ENCODE measurements around the gene SORCS3. TPM values are rescaled to one million over a fixed set of nuclear protein-coding genes. Genes with fewer than 3 reads are reported as not detected.

SORCS3 gene
- total RNA-seq, 2 experiments from 2014 or later = not detected

DNA sequence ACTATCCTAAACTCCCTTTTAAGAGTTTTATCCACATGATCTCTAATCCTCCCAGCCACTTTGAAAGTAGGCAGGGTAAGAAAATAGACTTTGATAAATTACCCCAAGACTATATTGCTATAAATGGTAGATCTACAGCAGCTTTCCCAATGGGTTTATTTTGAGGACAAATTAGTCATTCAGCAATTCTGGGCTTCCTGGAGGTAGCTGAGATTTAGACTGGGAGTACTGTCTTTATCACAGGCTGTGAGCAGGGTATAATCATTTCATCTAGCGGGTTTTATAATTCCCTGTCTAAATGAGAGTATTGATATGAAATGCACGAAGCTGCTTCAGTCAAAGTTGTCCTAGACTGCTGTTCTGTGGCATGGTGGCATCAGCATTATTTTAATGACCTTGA, 279.4 kb downstream of the SORCS3 start:
- H3K4me1 Mint-ChIP-seq (ENCODE audit: low read depth) = no peaks in the 10 kb centered on the region
- DNase-seq = no peak
- H3K27me3 Mint-ChIP-seq (ENCODE audit: low read depth) = no peaks in the 10 kb centered on the region
- no peak overlapping the region for H3K4me3 Mint-ChIP-seq
- H3K27ac Mint-ChIP-seq = no peak overlapping the region
- CTCF ChIA-PET = no interaction called here
- ATAC-seq = no peak
- no peaks in the 10 kb centered on the region for H3K9me3 Mint-ChIP-seq (ENCODE audit: insufficient read depth)
- POLR2A ChIA-PET = no interaction called here
- H3K36me3 Mint-ChIP-seq (ENCODE audit: low read depth) = no peaks in the 10 kb centered on the region

DNA sequence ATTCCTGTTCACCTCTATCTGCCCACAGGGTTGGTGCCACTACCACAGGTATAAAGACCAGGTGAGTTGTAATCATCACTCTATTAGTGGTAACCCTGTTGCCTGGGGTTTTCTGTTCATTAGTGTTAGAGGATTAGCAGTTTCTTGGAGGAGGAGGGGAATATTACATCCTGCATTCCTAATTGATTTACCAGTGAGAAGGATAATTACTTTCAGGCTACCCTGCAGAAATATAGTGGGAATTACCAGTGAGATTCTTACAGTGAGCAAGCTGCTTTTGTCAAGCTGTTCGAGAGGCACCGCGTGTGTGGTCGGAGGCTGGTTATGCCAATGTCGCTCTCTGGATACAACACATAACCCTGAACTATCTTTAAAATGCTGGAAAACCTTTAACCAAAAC, 280.7 kb downstream of the SORCS3 start:
- no peaks in the 10 kb centered on the region for H3K9me3 Mint-ChIP-seq (ENCODE audit: insufficient read depth)
- DNase-seq (no peak), ATAC-seq (no peak)
- H3K27ac Mint-ChIP-seq = no peak overlapping the region
- POLR2A ChIA-PET = no interaction called here
- H3K4me1 Mint-ChIP-seq (ENCODE audit: low read depth) = no peaks in the 10 kb centered on the region
- no peaks in the 10 kb centered on the region for H3K36me3 Mint-ChIP-seq (ENCODE audit: low read depth)
- H3K27me3 Mint-ChIP-seq (ENCODE audit: low read depth) = no peaks in the 10 kb centered on the region
- H3K4me3 Mint-ChIP-seq = no peak overlapping the region
- CTCF ChIA-PET = interaction anchor here (0.7 kb wide), 1 partner anchor 90 kb away, joined by 3 read pairs; no protein-coding TSS in a partner anchor

DNA sequence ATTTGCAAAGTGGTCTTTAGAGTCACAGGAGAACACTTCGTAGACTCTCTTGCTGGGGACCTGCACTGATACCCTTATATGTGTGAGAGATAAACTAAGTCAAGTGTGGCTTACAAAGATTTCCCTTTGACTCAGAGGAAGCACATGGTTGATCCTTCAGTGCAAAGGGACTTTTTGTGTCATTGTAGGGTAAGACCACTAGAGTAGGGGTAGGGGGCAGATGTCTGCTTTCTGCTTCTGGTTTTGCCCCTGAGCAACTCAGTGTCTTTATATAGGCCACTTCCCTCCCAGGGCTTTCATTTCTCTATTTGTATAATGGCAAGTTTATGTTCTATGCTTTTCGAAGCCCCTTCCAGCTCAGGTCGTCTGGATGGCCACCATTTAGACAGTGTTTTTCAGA, 281.7 kb downstream of the SORCS3 start:
- Mint-ChIP-seq H3K4me1 (ENCODE audit: low read depth) (no peaks in the 10 kb centered on the region), H3K27me3 (ENCODE audit: low read depth) (no peaks in the 10 kb centered on the region), H3K4me3 (no peak overlapping the region), H3K9me3 (ENCODE audit: insufficient read depth) (no peaks in the 10 kb centered on the region), H3K27ac (no peak overlapping the region), H3K36me3 (ENCODE audit: low read depth) (no peaks in the 10 kb centered on the region)
- POLR2A ChIA-PET = no interaction called here
- no peak for ATAC-seq
- CTCF ChIA-PET = no interaction called here
- no peak for DNase-seq

DNA sequence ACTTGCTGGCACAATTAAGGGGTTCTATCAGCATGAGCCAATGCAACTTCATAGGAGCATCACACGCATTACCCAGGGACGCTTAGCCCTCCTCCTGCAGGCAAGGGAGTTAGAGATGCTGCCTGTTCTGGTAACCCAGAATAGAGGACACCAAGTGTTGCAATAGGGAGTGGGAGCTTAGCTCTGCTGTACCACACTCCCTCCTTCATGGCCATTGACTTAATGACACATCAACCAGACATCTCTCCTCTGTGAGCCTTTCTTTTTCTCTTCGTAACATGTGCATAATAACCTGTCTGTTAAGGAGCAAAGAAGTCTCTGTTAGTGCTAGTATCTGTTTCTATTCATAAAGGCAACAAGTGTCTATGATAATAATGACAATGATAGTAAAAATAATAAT, 282.4 kb downstream of the SORCS3 start:
- POLR2A ChIA-PET = no interaction called here
- Mint-ChIP-seq H3K9me3 (ENCODE audit: insufficient read depth) (no peaks in the 10 kb centered on the region), H3K27ac (no peak overlapping the region), H3K4me1 (ENCODE audit: low read depth) (no peaks in the 10 kb centered on the region), H3K36me3 (ENCODE audit: low read depth) (no peaks in the 10 kb centered on the region), H3K27me3 (ENCODE audit: low read depth) (no peaks in the 10 kb centered on the region), H3K4me3 (no peak overlapping the region)
- CTCF ChIA-PET = no interaction called here
- ATAC-seq (no peak), DNase-seq (no peak)

DNA sequence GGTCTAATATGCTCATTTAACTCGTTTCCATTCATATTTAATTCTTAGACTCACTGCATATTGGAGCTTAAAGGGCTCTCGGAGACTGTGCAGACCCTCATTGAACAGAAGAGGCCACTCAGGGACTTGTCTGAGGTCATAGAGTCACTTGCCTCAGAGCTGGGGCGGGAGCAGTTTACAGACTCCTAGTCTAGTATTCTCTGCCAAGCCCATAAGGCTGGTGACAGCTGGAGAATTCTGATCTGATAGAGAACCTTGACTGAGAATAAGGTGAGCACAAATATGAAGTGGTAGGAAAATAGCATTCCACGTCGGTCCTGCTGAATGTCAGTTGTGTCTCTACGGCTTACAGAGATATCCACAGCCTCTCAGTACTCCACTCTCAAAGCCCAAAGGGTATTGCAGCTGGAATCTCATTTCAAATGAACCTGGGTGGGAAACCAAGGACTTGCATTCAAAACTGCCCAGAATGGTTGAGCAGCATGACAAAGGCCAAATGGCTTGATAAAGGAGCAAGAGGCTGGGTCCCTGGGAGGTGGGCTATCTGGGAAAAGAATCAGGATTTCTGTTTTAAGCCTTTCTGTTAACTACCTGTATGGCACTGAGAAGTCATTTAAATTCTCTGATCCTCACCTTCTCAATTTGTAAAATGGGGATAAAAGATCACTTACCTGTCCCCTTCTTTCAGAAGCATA, 283.2 kb downstream of the SORCS3 start:
- H3K27me3 Mint-ChIP-seq (ENCODE audit: low read depth) = no peaks in the 10 kb centered on the region
- ATAC-seq (no peak), DNase-seq (no peak)
- H3K4me1 Mint-ChIP-seq (ENCODE audit: low read depth) = no peaks in the 10 kb centered on the region
- H3K36me3 Mint-ChIP-seq (ENCODE audit: low read depth) = no peaks in the 10 kb centered on the region
- H3K4me3 Mint-ChIP-seq = no peak overlapping the region
- H3K27ac Mint-ChIP-seq = no peak overlapping the region
- ChIA-PET POLR2A (no interaction called here), CTCF (no interaction called here)
- H3K9me3 Mint-ChIP-seq (ENCODE audit: insufficient read depth) = no peaks in the 10 kb centered on the region

DNA sequence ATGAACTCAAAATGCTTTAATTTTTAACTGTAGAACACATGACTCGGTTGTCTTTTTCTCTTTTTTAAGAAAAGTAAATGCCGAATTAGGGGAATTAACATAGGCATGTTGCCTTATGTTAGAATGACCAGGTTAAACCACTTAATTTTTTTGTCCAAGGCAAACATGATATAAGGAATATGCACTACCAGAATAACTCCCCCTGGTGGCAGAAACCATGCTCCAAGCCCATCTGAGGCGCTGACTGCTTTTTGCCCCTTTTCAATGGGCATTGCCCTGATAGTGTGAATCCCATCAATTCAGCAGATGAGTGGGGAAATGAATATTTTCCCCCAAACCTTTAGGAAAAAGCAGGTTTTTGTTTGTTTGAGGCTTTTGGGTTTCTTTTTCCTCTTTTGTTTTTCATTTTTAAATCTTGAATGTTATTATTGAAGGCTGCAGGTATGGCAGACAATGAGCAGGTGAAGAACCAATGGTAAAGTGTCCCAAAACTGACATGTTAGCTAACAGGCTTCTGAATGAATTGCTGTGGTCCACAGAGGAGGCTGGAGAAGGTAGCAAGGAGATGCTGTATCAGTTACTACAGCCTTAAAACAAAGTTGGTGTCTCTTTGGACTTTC, 284.3 kb downstream of the SORCS3 start:
- Mint-ChIP-seq H3K9me3 (ENCODE audit: insufficient read depth) (no peaks in the 10 kb centered on the region), H3K36me3 (ENCODE audit: low read depth) (no peaks in the 10 kb centered on the region), H3K4me3 (no peak overlapping the region), H3K4me1 (ENCODE audit: low read depth) (no peaks in the 10 kb centered on the region), H3K27ac (no peak overlapping the region), H3K27me3 (ENCODE audit: low read depth) (no peaks in the 10 kb centered on the region)
- ChIA-PET CTCF (interaction anchor here (0.8 to 1.0 kb wide), 2 partner anchors 19 to 21 kb away, joined by 3 read pairs; no protein-coding TSS in a partner anchor), POLR2A (no interaction called here)
- DNase-seq = peak; percentile 40
- ATAC-seq = no peak

DNA sequence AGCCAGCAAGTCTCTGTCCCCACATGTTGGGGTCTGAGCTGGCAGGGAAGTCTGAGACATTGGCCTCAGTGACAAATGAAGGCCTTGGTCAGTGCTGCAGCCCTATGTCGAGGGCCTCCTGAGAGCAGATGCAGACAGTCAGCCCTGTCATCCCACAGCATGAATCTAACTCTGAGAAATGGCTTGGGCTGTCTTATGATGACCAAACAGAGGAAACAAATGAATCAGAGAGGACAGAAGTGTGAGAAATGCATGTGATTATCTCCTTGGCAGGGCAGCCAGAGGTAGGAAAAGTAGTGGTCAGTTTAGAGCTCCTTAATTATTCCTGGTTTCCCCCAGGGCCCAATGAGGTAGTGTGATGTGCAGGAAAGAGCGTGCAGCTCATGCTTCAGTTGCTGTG, 287.6 kb downstream of the SORCS3 start:
- no peaks in the 10 kb centered on the region for H3K36me3 Mint-ChIP-seq (ENCODE audit: low read depth)
- DNase-seq (no peak), ATAC-seq (no peak)
- no peak overlapping the region for H3K4me3 Mint-ChIP-seq
- CTCF ChIA-PET = no interaction called here
- no peaks in the 10 kb centered on the region for H3K27me3 Mint-ChIP-seq (ENCODE audit: low read depth)
- POLR2A ChIA-PET = no interaction called here
- no peak overlapping the region for H3K27ac Mint-ChIP-seq
- H3K9me3 Mint-ChIP-seq (ENCODE audit: insufficient read depth) = no peaks in the 10 kb centered on the region
- H3K4me1 Mint-ChIP-seq (ENCODE audit: low read depth) = no peaks in the 10 kb centered on the region

DNA sequence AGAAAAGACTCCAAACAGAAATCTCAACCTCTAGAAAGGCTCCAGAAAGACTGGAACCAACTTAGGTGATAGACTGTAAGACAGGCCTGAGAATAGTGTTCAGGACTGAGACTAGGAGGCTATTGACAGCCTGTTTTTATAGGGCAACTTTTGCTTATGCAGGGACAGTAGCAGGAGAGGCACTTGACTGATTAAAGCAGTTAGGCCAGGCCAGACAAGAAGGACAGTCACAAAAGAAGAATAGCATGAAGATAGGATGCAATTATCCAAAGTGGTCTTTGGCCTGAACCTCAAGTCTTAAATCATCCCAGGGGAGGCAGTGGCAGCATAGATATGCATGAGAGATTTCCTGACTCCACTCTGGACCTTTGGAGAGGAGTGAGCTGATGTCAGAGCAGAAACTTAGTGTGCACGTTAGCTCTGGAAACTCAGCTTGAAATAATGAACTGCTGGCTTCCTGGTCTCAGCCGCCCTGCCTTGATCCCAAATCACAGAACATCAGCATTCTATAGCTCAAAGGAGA, 290.6 kb downstream of the SORCS3 start:
- H3K27me3 Mint-ChIP-seq (ENCODE audit: low read depth) = no peaks in the 10 kb centered on the region
- ATAC-seq (no peak), DNase-seq (no peak)
- POLR2A ChIA-PET = no interaction called here
- no peak overlapping the region for H3K27ac Mint-ChIP-seq
- H3K9me3 Mint-ChIP-seq (ENCODE audit: insufficient read depth) = no peaks in the 10 kb centered on the region
- H3K36me3 Mint-ChIP-seq (ENCODE audit: low read depth) = no peaks in the 10 kb centered on the region
- no peak overlapping the region for H3K4me3 Mint-ChIP-seq
- H3K4me1 Mint-ChIP-seq (ENCODE audit: low read depth) = peaks cover 4% of the 10 kb centered on the region
- CTCF ChIA-PET = no interaction called here

DNA sequence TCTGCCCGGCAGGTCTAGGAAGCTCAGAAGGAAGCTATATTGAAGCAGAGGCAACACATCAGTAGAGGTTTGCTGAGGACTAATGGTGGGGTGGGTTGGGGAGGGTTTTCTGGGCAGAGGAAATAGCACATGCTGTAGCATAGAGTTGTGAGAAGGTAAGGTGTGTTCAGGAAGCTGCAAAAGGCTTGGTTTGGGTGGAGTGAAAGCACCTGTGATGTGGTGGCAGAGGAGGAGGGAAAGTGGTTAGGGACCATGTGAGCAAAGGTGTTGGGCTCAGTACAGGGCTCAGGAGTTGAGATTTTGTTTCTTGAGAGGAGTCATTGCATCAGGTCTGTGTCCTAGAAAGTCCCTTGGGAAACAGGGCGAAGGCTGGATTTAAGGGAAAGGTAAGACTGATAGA, 294.6 kb downstream of the SORCS3 start:
- DNase-seq (peak; percentile 20), ATAC-seq (no peak)
- no peaks in the 10 kb centered on the region for H3K9me3 Mint-ChIP-seq (ENCODE audit: insufficient read depth)
- peaks cover 4% of the 10 kb centered on the region for H3K4me1 Mint-ChIP-seq (ENCODE audit: low read depth)
- H3K27ac Mint-ChIP-seq = no peak overlapping the region
- CTCF ChIA-PET = no interaction called here
- H3K4me3 Mint-ChIP-seq = no peak overlapping the region
- H3K27me3 Mint-ChIP-seq (ENCODE audit: low read depth) = no peaks in the 10 kb centered on the region
- H3K36me3 Mint-ChIP-seq (ENCODE audit: low read depth) = no peaks in the 10 kb centered on the region
- POLR2A ChIA-PET = no interaction called here

DNA sequence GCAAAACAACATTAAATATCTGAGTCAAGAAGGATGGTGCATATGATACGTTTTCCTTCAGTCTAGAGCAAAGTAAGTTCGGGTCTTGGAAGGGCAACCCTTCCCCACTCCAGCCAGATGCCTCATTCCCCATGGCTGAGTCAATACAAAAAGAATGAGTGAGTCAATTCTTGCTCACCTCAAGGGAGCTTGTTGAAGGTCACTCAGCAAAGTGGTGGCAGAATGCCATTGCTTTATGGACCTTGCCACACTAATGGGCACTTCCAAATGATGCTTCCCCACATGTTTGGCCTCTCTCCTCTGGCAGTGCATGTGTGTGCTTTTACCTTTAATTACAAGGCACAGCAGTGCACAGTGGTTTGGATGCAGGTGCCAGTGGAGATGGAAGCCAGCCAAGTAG, 296.5 kb downstream of the SORCS3 start:
- CTCF ChIA-PET = no interaction called here
- H3K27ac Mint-ChIP-seq = no peak overlapping the region
- no peaks in the 10 kb centered on the region for H3K36me3 Mint-ChIP-seq (ENCODE audit: low read depth)
- DNase-seq = no peak
- H3K9me3 Mint-ChIP-seq (ENCODE audit: insufficient read depth) = no peaks in the 10 kb centered on the region
- H3K4me3 Mint-ChIP-seq = no peak overlapping the region
- ATAC-seq = no peak
- peaks cover 4% of the 10 kb centered on the region for H3K4me1 Mint-ChIP-seq (ENCODE audit: low read depth)
- POLR2A ChIA-PET = no interaction called here
- H3K27me3 Mint-ChIP-seq (ENCODE audit: low read depth) = no peaks in the 10 kb centered on the region

DNA sequence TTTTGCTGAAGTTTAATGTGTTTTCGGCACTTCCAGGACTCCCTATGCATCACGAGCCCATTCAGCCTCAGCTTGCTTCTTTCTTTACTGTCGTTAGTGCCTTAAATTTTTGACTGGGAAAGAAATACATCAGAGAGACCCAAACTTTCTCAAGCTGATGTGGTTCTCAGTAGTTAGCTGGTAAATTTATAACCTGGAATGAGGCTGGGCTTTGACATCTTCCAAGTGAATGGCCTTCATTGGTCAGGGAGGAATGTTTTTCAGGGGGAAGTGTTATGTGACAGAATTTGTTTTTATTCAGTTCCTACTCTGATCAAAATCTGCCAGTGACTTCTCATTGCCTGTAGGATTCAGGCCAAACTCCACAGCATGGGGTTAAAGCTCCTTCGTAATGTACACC, 296.9 kb downstream of the SORCS3 start:
- CTCF ChIA-PET = no interaction called here
- Mint-ChIP-seq H3K27ac (no peak overlapping the region), H3K36me3 (ENCODE audit: low read depth) (no peaks in the 10 kb centered on the region), H3K9me3 (ENCODE audit: insufficient read depth) (no peaks in the 10 kb centered on the region), H3K4me3 (no peak overlapping the region), H3K27me3 (ENCODE audit: low read depth) (no peaks in the 10 kb centered on the region), H3K4me1 (ENCODE audit: low read depth) (peaks cover 4% of the 10 kb centered on the region)
- DNase-seq (no peak), ATAC-seq (no peak)
- POLR2A ChIA-PET = no interaction called here

DNA sequence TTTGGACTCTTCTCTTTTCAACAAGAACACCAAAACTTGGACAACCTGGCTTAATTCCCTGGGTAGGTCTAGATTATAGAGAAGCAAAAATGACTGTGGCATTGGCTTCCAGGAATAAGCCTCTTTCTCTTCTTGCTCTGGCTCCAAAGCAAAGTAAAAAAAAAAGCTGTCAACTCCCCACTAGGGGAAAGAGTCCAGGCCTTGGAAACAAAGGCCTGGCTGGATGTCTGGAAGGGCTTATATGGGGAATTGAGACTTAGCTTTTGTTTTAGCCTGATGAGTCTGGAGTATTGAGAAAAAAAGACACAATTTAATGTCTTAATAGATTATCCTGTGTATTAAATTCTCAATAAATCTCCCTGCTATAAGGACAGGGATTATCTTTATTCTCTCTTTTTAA, 300.6 kb downstream of the SORCS3 start:
- Mint-ChIP-seq H3K9me3 (ENCODE audit: insufficient read depth) (no peaks in the 10 kb centered on the region), H3K36me3 (ENCODE audit: low read depth) (no peaks in the 10 kb centered on the region), H3K4me3 (no peak overlapping the region), H3K27me3 (ENCODE audit: low read depth) (no peaks in the 10 kb centered on the region), H3K4me1 (ENCODE audit: low read depth) (no peaks in the 10 kb centered on the region), H3K27ac (no peak overlapping the region)
- ChIA-PET POLR2A (no interaction called here), CTCF (no interaction called here)
- DNase-seq = no peak
- no peak for ATAC-seq

DNA sequence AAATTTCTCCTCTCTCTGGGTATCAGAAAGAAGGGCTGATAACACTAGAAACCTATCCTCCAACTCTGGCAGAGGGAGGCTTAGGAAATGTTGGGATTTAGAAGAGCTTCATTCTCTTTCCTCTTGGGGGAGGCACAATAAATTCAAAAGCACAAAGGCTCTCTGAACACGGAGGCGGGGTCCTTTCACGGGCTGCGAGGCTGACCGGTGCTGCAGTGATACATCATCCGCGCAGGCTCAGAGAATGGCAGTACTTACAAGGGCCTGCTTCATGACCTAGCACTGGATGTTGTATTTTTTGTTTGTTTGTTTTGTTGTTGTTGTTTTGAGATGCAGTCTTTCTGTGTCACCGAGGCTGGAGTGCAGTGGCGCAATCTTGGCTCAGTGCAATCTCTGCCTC, 306.2 kb downstream of the SORCS3 start:
- Mint-ChIP-seq H3K4me1 (ENCODE audit: low read depth) (no peaks in the 10 kb centered on the region), H3K27me3 (ENCODE audit: low read depth) (no peaks in the 10 kb centered on the region), H3K4me3 (no peak overlapping the region), H3K36me3 (ENCODE audit: low read depth) (no peaks in the 10 kb centered on the region), H3K27ac (no peak overlapping the region), H3K9me3 (ENCODE audit: insufficient read depth) (no peaks in the 10 kb centered on the region)
- CTCF ChIA-PET = no interaction called here
- ATAC-seq (no peak), DNase-seq (no peak)
- POLR2A ChIA-PET = no interaction called here

All from activated CD8-positive, alpha-beta T cell treated with anti-CD3 and anti-CD28 coated beads, Interleukin-2, amount 10 ng/mL, durations not matched to agents 7 days and 5 days (primary cell).